H1 (cell line): ENCODE measurements around the gene GPR161. TPM values are rescaled to one million over a fixed set of nuclear protein-coding genes. Genes with fewer than 3 reads are reported as not detected.

Experiments used
- ASH2L ChIP-seq: fragments of 200-600, 300-600 bp; sonication (generic); IDR thresholded peaks from one replicate; pipeline ENCODE4 v1.7.1; 2017; ENCODE audit warnings: low read length
- BRCA1 ChIP-seq: IDR thresholded peaks from 2 replicates; pipeline ENCODE4 v1.6.1; 2012; ENCODE audit warnings: low read depth, low read length, improper control_type of control experiment
- E2F6 ChIP-seq: IDR thresholded peaks from 2 replicates; pipeline ENCODE4 v1.6.1; 2012; ENCODE audit warnings: inconsistent platforms
- HDAC2 ChIP-seq, 2 experiments: fragments of 300-600 bp in 1 of 2; sonication (generic) in 1 of 2; IDR thresholded peaks; 2 replicates each; pipeline ENCODE4 v1.6.1; 2011 to 2012; ENCODE audit warnings: low read depth in 2 of 2, low read length in 2 of 2, mild to moderate bottlenecking in 2 of 2, moderate library complexity in 2 of 2, borderline replicate concordance in 1 of 2, inconsistent platforms in 1 of 2
- KDM4A ChIP-seq: IDR thresholded peaks from one replicate; pipeline ENCODE4 v1.7.1; 2012; ENCODE audit warnings: low read depth, mild to moderate bottlenecking, moderate library complexity, low read length, inconsistent platforms; ENCODE audit not compliant: severe bottlenecking
- MAX ChIP-seq: IDR thresholded peaks from 2 replicates; pipeline ENCODE4 v1.6.1; 2012; ENCODE audit warnings: inconsistent platforms
- PHF8 ChIP-seq: fragments of 200-600 bp; sonication (generic); conservative IDR thresholded peaks from 2 replicates; pipeline ENCODE4 v1.7.1; 2012; ENCODE audit warnings: low read depth, mild to moderate bottlenecking, inconsistent platforms, low read length, moderate library complexity
- RAD21 ChIP-seq, 2 experiments: IDR thresholded peaks in 1 of 2; conservative IDR thresholded peaks in 1 of 2; 2 replicates each; pipeline ENCODE4 v1.6.1; 2011; ENCODE audit warnings: low read depth in 2 of 2, low read length in 2 of 2, improper control_type of control experiment in 1 of 2, inconsistent platforms in 1 of 2, mild to moderate bottlenecking in 1 of 2, moderate library complexity in 1 of 2
- RBBP5 ChIP-seq: IDR thresholded peaks from 2 replicates; pipeline ENCODE4 v1.7.1; 2012; ENCODE audit warnings: low read depth, mild to moderate bottlenecking, inconsistent platforms, low read length, moderate library complexity, borderline replicate concordance
- SAP30 ChIP-seq: fragments of 300-600 bp; sonication (generic); IDR thresholded peaks from 2 replicates; pipeline ENCODE4 v1.7.1; 2012; ENCODE audit warnings: low read length, moderate library complexity, mild to moderate bottlenecking, inconsistent platforms; ENCODE audit not compliant: insufficient read depth, insufficient replicate concordance
- SIN3A ChIP-seq, 2 experiments: IDR thresholded peaks in 1 of 2; conservative IDR thresholded peaks in 1 of 2; 2 replicates each; pipeline ENCODE4 v1.6.1; 2011 to 2012; ENCODE audit warnings: low read length in 2 of 2, improper control_type of control experiment in 1 of 2, low read depth in 1 of 2, mild to moderate bottlenecking in 1 of 2
- SIX5 ChIP-seq: IDR thresholded peaks from 2 replicates; pipeline ENCODE4 v1.6.1; 2011; ENCODE audit warnings: mild to moderate bottlenecking, low read depth, low read length
- TAF7 ChIP-seq: optimal IDR thresholded peaks from 2 replicates; pipeline ENCODE3; 2011; ENCODE audit warnings: low read depth, mild to moderate bottlenecking, inconsistent platforms, low read length, moderate library complexity, borderline replicate concordance
- TBP ChIP-seq: IDR thresholded peaks from 2 replicates; pipeline ENCODE4 v1.6.1; 2011; ENCODE audit warnings: low read depth, low read length, improper control_type of control experiment
- polyA plus RNA-seq, 7 experiments: library from polyadenylated mRNA; depleted of rRNA in 3 of 7; stranded (reverse) in 5 of 7; unstranded in 2 of 7; fragments of >200 nt in 5 of 7; fragments of 200-250 nt in 2 of 7; gene quantifications; 1 replicate in 5 of 7; 2 replicates in 1 of 7; 4 replicates in 1 of 7; pipeline versions ENCODE4 v1.2.1 to v1.2.3, GENCODE V29; 2011 to 2013; ENCODE audit warnings: missing spikeins in 2 of 7, mixed read lengths in 2 of 7
- total RNA-seq: library from RNA; stranded (reverse); fragmentation: NEBNext Ultra II Directional; extraction: Animal tissue kit (Norgen Biotek cat#: 25700); gene quantifications from 2 replicates; pipeline ENCODE4 v1.2.1, GENCODE V29; 2021

Gene GPR161
- total and polyA plus RNA-seq, 2 of the 8 experiments (the other 6 are each of a cell fraction or from before 2014, with no cell fraction given), result 13.7 to 16.8 TPM

- peak; percentile 44 for TF ChIP-seq E2F6
- no peak for TF ChIP-seq TBP
- peak; percentile 39 for TF ChIP-seq TAF7
- peak; percentile 41; the same call in 1 of the 2 replicates for TF ChIP-seq MAX
- TF ChIP-seq SIN3A (conservative IDR thresholded peaks at IDR 0.05 in 1 of 2, IDR thresholded peaks at IDR 0.05 in 1 of 2; ENCODE audit: low read depth in 1 of 2, low read length in 2 of 2), result peak in 1 of 2 experiments; percentile 37; a peak in 1 of 4 replicates
- no peak for TF ChIP-seq SIX5
- no peak; the same call in 1 of the 2 replicates for TF ChIP-seq RBBP5
- TF ChIP-seq RAD21 (IDR thresholded peaks at IDR 0.05 in 1 of 2, conservative IDR thresholded peaks at IDR 0.05 in 1 of 2; ENCODE audit: low read depth in 2 of 2, low read length in 2 of 2), result no peak
- TF ChIP-seq ASH2L, result peak; percentile 99
- peak; percentile 7 to 65; a peak in 1 of 4 replicates for TF ChIP-seq HDAC2 (IDR thresholded peaks at IDR 0.05; ENCODE audit: borderline replicate concordance in 1 of 2, low read depth in 2 of 2, low read length in 2 of 2)
- 0 out of 2 replicates have a peak, but pooled peaks have one; percentile 12 for TF ChIP-seq PHF8
- TF ChIP-seq BRCA1, result no peak
- peak; percentile 78 for TF ChIP-seq SAP30
- TF ChIP-seq KDM4A, result peak; percentile 66
These were observed at the start of gene GPR161 (continued) for GRCh38 chr1:168136709-168137514.
